Activated CD8-positive, alpha-beta T cell treated with anti-CD3 and anti-CD28 coated beads for 36 hours (primary cell): ENCODE measurements around the gene MSMP. TPM values are rescaled to one million over a fixed set of nuclear protein-coding genes. Genes with fewer than 3 reads are reported as not detected.

Source experiments
- ATAC-seq: fragments of 200-7000 bp; cut with Tn5 transposase; one replicate; pipeline ENCODE4 v1.10.0; 2021; ENCODE audit warnings: mild to moderate bottlenecking, moderate library complexity
- CTCF ChIA-PET: fragments of 350-600 bp; sonication (Branson Sonifier 250); formaldehyde crosslinking; loops from one replicate; lab custom pipeline; 2021; ENCODE audit warnings: antibody characterized with exemption; lab: Charles Lee
- POLR2A ChIA-PET: fragments of 350-600 bp; sonication (Branson Sonifier 250); formaldehyde crosslinking; loops from one replicate; lab custom pipeline; 2021; ENCODE audit warnings: antibody characterized with exemption; lab: Charles Lee
- DNase-seq: peaks from one replicate; pipeline ENCODE4 v3.0.0-alpha.2; 2020
- H3K27ac Mint-ChIP-seq: one replicate; pipeline ENCODE4 v1.8.0; 2021; ENCODE audit warnings: mild to moderate bottlenecking, mixed read lengths
- H3K27me3 Mint-ChIP-seq: one replicate; pipeline ENCODE4 v1.8.0; 2021; ENCODE audit warnings: mixed read lengths
- H3K36me3 Mint-ChIP-seq: one replicate; pipeline ENCODE4 v1.8.0; 2021; ENCODE audit warnings: low read depth, mixed read lengths
- H3K4me1 Mint-ChIP-seq: one replicate; pipeline ENCODE4 v1.8.0; 2021; ENCODE audit warnings: low read depth, mixed read lengths
- H3K4me3 Mint-ChIP-seq: one replicate; pipeline ENCODE4 v1.8.0; 2021; ENCODE audit warnings: mild to moderate bottlenecking, moderate library complexity, mixed read lengths
- H3K9me3 Mint-ChIP-seq: one replicate; pipeline ENCODE4 v1.8.0; 2021; ENCODE audit warnings: mixed read lengths
- CTCF ChIP-seq: fragments of 200-600 bp; IDR thresholded peaks from one replicate; pipeline ENCODE4 v1.8.0; 2022; ENCODE audit warnings: antibody characterized with exemption, mild to moderate bottlenecking
- intact Hi-C: fragments of 100-400 bp; cut with micrococcal nuclease; formaldehyde crosslinking; loops from one replicate; pipeline ENCODE4 v1.10.0; 2022
- total RNA-seq, 2 experiments: library from RNA; stranded (reverse); gene quantifications; one replicate each; pipeline ENCODE4 v1.2.3, GENCODE V29; 2021

The MSMP gene
- total RNA-seq, 2 experiments from 2014 or later: 0.59 to 0.67 TPM

GRCh38 chr9:35711501-35712428 is 42.3 kb downstream of the MSMP start:
- intact Hi-C loops: no loop called here
- ChIA-PET CTCF (interaction anchor here (0.8 to 15.2 kb wide), 5 partner anchors 16 to 95 kb away, joined by 3 to 121 read pairs (median 3); partner anchors contain the start of genes CCDC107 and RMRP), POLR2A (interaction anchor here (0.6 to 2.1 kb wide), 2 partner anchors 15 to 16 kb away, joined by 4 to 6 read pairs; no protein-coding TSS in a partner anchor)
- Mint-ChIP-seq H3K36me3 (peaks cover 60% of the 10 kb centered on the region), H3K9me3 (no peaks in the 10 kb centered on the region), H3K4me3 (no peak overlapping the region), H3K27me3 (no peaks in the 10 kb centered on the region), H3K27ac (peak overlapping the region; percentile 28), H3K4me1 (peaks cover 4% of the 10 kb centered on the region)
- no peak for DNase-seq
- no peak for ATAC-seq
- TF ChIP-seq CTCF: no peak

GRCh38 chr9:35710818-35711500 is 43.1 kb downstream of the MSMP start:
- ATAC-seq: no peak
- POLR2A ChIA-PET: interaction anchor here (2.1 kb wide), 1 partner anchor 14 kb away, joined by 6 read pairs; no protein-coding TSS in a partner anchor

GRCh38 chr9:35708146-35708545 is 45.9 kb downstream of the MSMP start:
- Mint-ChIP-seq H3K4me3 (no peak overlapping the region), H3K9me3 (no peaks in the 10 kb centered on the region), H3K27me3 (no peaks in the 10 kb centered on the region), H3K36me3 (peaks cover 58% of the 10 kb centered on the region), H3K27ac (peak overlapping the region; percentile 3), H3K4me1 (peaks cover 4% of the 10 kb centered on the region)
- DNase-seq (no peak), ATAC-seq (no peak)
- no peak for TF ChIP-seq CTCF
- POLR2A ChIA-PET: interaction anchor here (0.9 to 1.6 kb wide), 2 partner anchors 11 to 13 kb away, joined by 3 to 4 read pairs; no protein-coding TSS in a partner anchor
- CTCF ChIA-PET: interaction anchor here (0.9 to 15.2 kb wide), 2 partner anchors 12 to 16 kb away, joined by 3 to 121 read pairs; no protein-coding TSS in a partner anchor
- intact Hi-C loops: no loop called here

More at GRCh38 chr9:35710818-35711500, 43.1 kb downstream of the MSMP start:
- intact Hi-C loops: no loop called here
- Mint-ChIP-seq H3K27ac (no peak overlapping the region), H3K4me3 (no peak overlapping the region), H3K36me3 (peaks cover 55% of the 10 kb centered on the region), H3K27me3 (no peaks in the 10 kb centered on the region), H3K4me1 (peaks cover 4% of the 10 kb centered on the region), H3K9me3 (no peaks in the 10 kb centered on the region)
- CTCF ChIA-PET: interaction anchor here (1.8 to 15.2 kb wide), 2 partner anchors 15 to 53 kb away, joined by 7 to 121 read pairs; partner anchors contain the start of genes CCDC107 and RMRP
- no peak for TF ChIP-seq CTCF
- DNase-seq: no peak

GRCh38 chr9:35706951-35707350 is 47.1 kb downstream of the MSMP start:
- H3K4me1 Mint-ChIP-seq: peaks cover under 1% of the 10 kb centered on the region
- ChIA-PET POLR2A (no interaction called here), CTCF (interaction anchor here (0.9 to 15.2 kb wide), 3 partner anchors 11 to 20 kb away, joined by 3 to 121 read pairs (median 4); no protein-coding TSS in a partner anchor)
- no peak overlapping the region for H3K4me3 Mint-ChIP-seq
- H3K9me3 Mint-ChIP-seq: no peaks in the 10 kb centered on the region
- no peak for TF ChIP-seq CTCF
- H3K27me3 Mint-ChIP-seq: no peaks in the 10 kb centered on the region
- ATAC-seq (no peak), DNase-seq (no peak)
- intact Hi-C loops: no loop called here
- no peak overlapping the region for H3K27ac Mint-ChIP-seq
- H3K36me3 Mint-ChIP-seq: peaks cover 60% of the 10 kb centered on the region
